GM12874 (cell line): ENCODE data around the gene CDH13.

Source experiments
- TF ChIP-seq, protein P1 (sequence below): IDR thresholded peaks from 2 replicates; pipeline ENCODE4 v1.5.1; 2011; ENCODE audit warnings: low read depth, mild to moderate bottlenecking, control low read depth, low read length, moderate library complexity; ENCODE audit not compliant: insufficient read depth

The CDH13 gene

GRCh38 chr16:82857693-82858365 lies 231.1 kb downstream of the CDH13 start:
- TF ChIP-seq, protein P1, sequence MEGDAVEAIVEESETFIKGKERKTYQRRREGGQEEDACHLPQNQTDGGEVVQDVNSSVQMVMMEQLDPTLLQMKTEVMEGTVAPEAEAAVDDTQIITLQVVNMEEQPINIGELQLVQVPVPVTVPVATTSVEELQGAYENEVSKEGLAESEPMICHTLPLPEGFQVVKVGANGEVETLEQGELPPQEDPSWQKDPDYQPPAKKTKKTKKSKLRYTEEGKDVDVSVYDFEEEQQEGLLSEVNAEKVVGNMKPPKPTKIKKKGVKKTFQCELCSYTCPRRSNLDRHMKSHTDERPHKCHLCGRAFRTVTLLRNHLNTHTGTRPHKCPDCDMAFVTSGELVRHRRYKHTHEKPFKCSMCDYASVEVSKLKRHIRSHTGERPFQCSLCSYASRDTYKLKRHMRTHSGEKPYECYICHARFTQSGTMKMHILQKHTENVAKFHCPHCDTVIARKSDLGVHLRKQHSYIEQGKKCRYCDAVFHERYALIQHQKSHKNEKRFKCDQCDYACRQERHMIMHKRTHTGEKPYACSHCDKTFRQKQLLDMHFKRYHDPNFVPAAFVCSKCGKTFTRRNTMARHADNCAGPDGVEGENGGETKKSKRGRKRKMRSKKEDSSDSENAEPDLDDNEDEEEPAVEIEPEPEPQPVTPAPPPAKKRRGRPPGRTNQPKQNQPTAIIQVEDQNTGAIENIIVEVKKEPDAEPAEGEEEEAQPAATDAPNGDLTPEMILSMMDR: no peak

DNA sequence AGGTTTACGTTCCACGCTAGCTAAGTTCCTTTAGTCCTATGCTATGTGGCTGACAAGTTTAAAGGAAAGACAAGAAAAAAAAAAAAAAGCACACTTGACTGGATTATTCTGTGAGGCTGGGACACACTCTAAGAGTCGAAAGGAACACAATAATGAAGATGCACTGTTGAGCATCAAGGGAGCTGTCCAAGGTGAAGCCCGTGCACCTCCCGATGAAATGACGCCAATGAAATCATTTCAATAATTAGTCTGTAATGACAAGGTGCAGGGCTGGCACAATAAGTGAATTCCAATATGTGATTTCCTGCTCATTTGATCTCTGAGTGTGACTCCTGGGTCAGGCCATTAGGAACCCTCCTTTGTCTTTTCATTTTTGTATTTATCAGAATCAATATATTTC lies 232.9 kb downstream of the CDH13 start:
- TF ChIP-seq, protein P1: no peak

DNA sequence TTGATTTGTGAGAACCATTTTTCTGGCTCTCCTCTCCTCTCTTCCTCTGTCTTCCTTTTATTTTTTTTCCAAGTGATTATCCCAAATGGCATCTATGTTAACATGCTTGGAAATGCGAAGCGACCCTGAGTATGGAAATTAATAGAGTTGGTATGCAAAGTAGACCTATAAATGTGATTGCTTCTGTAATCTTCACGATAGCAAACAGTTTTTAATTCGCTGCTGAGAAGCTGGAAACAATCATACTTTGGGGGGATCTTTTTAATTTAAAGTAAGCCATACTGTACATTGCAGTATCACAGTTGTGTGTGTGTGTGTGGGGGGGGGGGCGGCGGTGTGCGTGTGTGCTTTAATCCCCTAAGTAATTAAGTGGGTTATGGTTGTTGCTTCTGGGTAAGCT lies 233.3 kb downstream of the CDH13 start:
- TF ChIP-seq, protein P1: no peak

- TF ChIP-seq, protein P1: no peak
Measured at GRCh38 chr16:82862057-82862456, 235.3 kb downstream of the CDH13 start.

GRCh38 chr16:82864332-82865040 lies 237.7 kb downstream of the CDH13 start:
- TF ChIP-seq, protein P1: no peak

GRCh38 chr16:82865412-82865811 lies 238.6 kb downstream of the CDH13 start:
- TF ChIP-seq, protein P1: no peak

- TF ChIP-seq, protein P1: no peak
Measured at GRCh38 chr16:82867485-82867884, 240.7 kb downstream of the CDH13 start.
